Measurements from ENCODE around the gene TFCP2L1. TPM values are rescaled to one million over a fixed set of nuclear protein-coding genes. Genes with fewer than 3 reads are reported as not detected.
A peak's percentile ranks its signal among the peaks of the same experiment; 100 is the strongest.
"Not testable (repeated sequence)": the region's sequence is repeated elsewhere in the genome, so short reads cannot be mapped to it uniquely, and the experiment has no call there.

TFCP2L1 gene
- total RNA-seq, 1 donor from 2014 or later, result 0.86 TPM

GRCh38 chr2:121303531-121304263 is 18.7 kb upstream of the TFCP2L1 start:
- peaks cover 14% of the 10 kb centered on the region for H3K27me3 Mint-ChIP-seq
- H3K36me3 Mint-ChIP-seq (ENCODE audit: insufficient read depth), result no peaks in the 10 kb centered on the region
- H3K4me3 Mint-ChIP-seq (ENCODE audit: low read depth), result no peak overlapping the region
- H3K27ac Mint-ChIP-seq, result no peak overlapping the region
- H3K9me3 Mint-ChIP-seq (ENCODE audit: low read depth), result no peaks in the 10 kb centered on the region
- H3K4me1 Mint-ChIP-seq (ENCODE audit: low read depth), result no peaks in the 10 kb centered on the region
- no peak for DNase-seq (ENCODE audit: low spot score, unreplicated experiment)
- TF ChIP-seq, protein P1, sequence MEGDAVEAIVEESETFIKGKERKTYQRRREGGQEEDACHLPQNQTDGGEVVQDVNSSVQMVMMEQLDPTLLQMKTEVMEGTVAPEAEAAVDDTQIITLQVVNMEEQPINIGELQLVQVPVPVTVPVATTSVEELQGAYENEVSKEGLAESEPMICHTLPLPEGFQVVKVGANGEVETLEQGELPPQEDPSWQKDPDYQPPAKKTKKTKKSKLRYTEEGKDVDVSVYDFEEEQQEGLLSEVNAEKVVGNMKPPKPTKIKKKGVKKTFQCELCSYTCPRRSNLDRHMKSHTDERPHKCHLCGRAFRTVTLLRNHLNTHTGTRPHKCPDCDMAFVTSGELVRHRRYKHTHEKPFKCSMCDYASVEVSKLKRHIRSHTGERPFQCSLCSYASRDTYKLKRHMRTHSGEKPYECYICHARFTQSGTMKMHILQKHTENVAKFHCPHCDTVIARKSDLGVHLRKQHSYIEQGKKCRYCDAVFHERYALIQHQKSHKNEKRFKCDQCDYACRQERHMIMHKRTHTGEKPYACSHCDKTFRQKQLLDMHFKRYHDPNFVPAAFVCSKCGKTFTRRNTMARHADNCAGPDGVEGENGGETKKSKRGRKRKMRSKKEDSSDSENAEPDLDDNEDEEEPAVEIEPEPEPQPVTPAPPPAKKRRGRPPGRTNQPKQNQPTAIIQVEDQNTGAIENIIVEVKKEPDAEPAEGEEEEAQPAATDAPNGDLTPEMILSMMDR (IDR thresholded peaks at IDR 0.05; ENCODE audit: unreplicated experiment), result no peak

DNA sequence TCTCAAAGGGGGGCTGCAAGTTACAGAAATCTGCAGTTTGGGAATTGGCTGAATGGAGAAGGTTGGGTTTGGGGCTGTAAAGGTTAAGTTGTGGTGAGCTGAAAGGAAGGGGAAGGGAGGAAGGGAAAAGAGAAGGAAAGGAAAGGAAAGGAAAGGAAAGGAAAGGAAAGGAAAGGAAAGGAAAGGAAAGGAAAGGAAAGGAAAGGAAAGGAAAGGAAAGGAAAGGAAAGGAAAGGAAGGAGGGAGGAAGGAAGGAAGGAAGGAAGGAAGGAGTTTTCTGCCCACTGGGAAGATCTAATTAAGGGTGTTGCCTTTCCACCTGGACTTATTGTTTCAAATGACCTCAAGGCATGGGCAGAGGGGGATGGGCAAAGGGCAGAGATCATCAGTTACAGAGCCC is 16.2 kb upstream of the TFCP2L1 start:
- not testable (repeated sequence) for H3K9me3 Mint-ChIP-seq (ENCODE audit: low read depth); H3K4me3 Mint-ChIP-seq (ENCODE audit: low read depth); DNase-seq (ENCODE audit: low spot score, unreplicated experiment); H3K4me1 Mint-ChIP-seq (ENCODE audit: low read depth); H3K27ac Mint-ChIP-seq; H3K36me3 Mint-ChIP-seq (ENCODE audit: insufficient read depth)
- H3K27me3 Mint-ChIP-seq, result peaks cover 16% of the 10 kb centered on the region

DNA sequence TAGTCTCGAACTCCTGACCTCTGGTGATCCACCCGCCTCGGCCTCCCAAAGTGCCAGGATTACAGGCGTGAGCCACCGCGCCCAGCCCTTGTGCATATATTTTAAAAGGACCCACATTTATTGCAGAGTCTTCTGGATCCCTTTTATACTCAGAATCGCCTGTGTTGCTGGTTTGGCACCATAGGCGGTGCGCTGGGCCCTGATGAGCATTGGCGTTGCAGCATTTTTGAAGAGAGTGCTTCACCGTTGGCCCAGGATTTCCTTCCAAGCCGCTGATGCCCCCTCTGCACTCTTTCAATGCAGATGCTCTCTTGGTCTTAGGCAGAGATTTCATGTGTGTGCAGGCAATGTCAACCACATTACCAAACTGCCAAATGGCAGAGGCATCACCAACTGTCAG is 13.5 kb upstream of the TFCP2L1 start:
- no peak overlapping the region for H3K4me3 Mint-ChIP-seq (ENCODE audit: low read depth)
- no peaks in the 10 kb centered on the region for H3K4me1 Mint-ChIP-seq (ENCODE audit: low read depth)
- no peak for DNase-seq (ENCODE audit: low spot score, unreplicated experiment)
- H3K27ac Mint-ChIP-seq, result no peak overlapping the region
- TF ChIP-seq, protein P1 (IDR thresholded peaks at IDR 0.05; ENCODE audit: unreplicated experiment), result no peak
- H3K36me3 Mint-ChIP-seq (ENCODE audit: insufficient read depth), result no peaks in the 10 kb centered on the region
- H3K27me3 Mint-ChIP-seq, result peaks cover 24% of the 10 kb centered on the region
- no peaks in the 10 kb centered on the region for H3K9me3 Mint-ChIP-seq (ENCODE audit: low read depth)

DNA sequence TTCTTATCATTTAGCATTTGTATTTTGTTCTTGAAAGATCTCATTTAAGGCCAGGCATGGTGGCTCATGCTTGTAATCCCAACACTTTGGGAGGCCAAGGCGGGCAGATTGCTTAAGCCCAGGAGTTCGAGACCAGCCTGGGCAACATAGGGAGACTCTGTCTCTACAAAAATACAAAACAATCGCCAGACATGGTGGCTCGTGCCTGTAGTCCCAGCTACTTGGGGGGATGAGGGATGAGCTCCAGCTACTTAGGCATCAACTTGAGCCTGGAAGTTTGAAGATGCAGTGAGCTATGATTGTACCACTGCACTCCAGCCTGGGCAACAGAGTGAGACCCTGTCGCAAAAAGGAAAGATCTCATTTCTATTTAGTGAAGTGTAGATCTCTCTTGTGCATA is 12.9 kb upstream of the TFCP2L1 start:
- not testable (repeated sequence) for H3K27ac Mint-ChIP-seq; H3K4me1 Mint-ChIP-seq (ENCODE audit: low read depth); DNase-seq (ENCODE audit: low spot score, unreplicated experiment); H3K36me3 Mint-ChIP-seq (ENCODE audit: insufficient read depth); H3K9me3 Mint-ChIP-seq (ENCODE audit: low read depth); H3K4me3 Mint-ChIP-seq (ENCODE audit: low read depth)
- H3K27me3 Mint-ChIP-seq, result peaks cover 26% of the 10 kb centered on the region

DNA sequence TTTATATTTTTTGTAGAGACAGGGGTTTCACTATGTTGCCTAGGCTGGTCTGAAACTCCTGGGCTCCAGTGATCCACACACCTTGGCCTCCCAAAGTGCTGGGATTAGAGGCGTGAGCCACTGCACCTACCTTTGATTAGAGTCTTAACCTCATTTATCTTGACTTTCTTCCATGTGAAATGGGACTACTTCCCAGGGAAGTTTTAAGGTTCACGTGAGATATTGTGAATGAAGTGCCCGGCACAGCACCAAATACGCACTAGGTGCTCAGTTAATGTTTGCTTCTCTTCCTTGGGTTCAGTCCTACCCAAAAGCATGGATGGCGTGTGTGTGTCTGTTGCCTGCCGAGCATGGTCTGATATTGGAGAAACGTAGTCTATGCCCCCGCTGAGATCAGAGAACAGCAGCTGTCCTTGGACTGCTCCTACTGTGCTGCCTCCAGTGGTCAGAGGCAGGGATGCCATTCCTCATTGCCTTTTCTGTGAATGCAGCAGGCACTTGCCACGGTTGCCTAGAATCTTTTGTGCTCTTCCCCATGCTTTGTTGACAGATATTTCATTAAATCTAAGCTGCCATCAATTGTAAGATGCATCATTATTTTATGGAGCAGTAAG is 12.3 kb upstream of the TFCP2L1 start:
- no peak overlapping the region for H3K27ac Mint-ChIP-seq
- no peak for DNase-seq (ENCODE audit: low spot score, unreplicated experiment)
- no peaks in the 10 kb centered on the region for H3K4me1 Mint-ChIP-seq (ENCODE audit: low read depth)
- H3K9me3 Mint-ChIP-seq (ENCODE audit: low read depth), result no peaks in the 10 kb centered on the region
- H3K36me3 Mint-ChIP-seq (ENCODE audit: insufficient read depth), result no peaks in the 10 kb centered on the region
- TF ChIP-seq, protein P1 (IDR thresholded peaks at IDR 0.05; ENCODE audit: unreplicated experiment), result peak; percentile 75
- peaks cover 30% of the 10 kb centered on the region for H3K27me3 Mint-ChIP-seq
- H3K4me3 Mint-ChIP-seq (ENCODE audit: low read depth), result no peak overlapping the region

- Mint-ChIP-seq H3K27ac (no peak overlapping the region), H3K36me3 (ENCODE audit: insufficient read depth) (no peaks in the 10 kb centered on the region), H3K4me3 (ENCODE audit: low read depth) (no peak overlapping the region), H3K9me3 (ENCODE audit: low read depth) (no peaks in the 10 kb centered on the region), H3K4me1 (ENCODE audit: low read depth) (no peaks in the 10 kb centered on the region), H3K27me3 (peaks cover 34% of the 10 kb centered on the region)
- DNase-seq (ENCODE audit: low spot score, unreplicated experiment), result no peak
- TF ChIP-seq, protein P1 (IDR thresholded peaks at IDR 0.05; ENCODE audit: unreplicated experiment), result no peak
Observed at GRCh38 chr2:121295911-121296650, 11.1 kb upstream of the TFCP2L1 start.

All from progenitor cell of endocrine pancreas (in vitro differentiated cells).